ENCODE results near the gene CEL. TPM values are rescaled to one million over a fixed set of nuclear protein-coding genes. Genes with fewer than 3 reads are reported as not detected.

Gene CEL
- polyA plus RNA-seq, 3 donors = 2.8 to 3.8 (median 3.2) TPM

GRCh38 chr9:133113949-133114885, 52.4 kb downstream of the CEL start:
- no peak for DNase-seq (ENCODE audit: low read depth in 3 of 3, low spot score in 2 of 3)

- DNase-seq (ENCODE audit: low read depth in 3 of 3, low spot score in 2 of 3) = no peak
These were observed 53.3 kb downstream of the CEL start for GRCh38 chr9:133114886-133115603.

- no peak for DNase-seq (ENCODE audit: low read depth in 3 of 3, low spot score in 2 of 3)
These were observed 54.0 kb downstream of the CEL start for GRCh38 chr9:133115604-133116345.

- no peak for DNase-seq (ENCODE audit: low read depth in 3 of 3, low spot score in 2 of 3)
These were observed 54.8 kb downstream of the CEL start for GRCh38 chr9:133116346-133117231.

- DNase-seq (ENCODE audit: low read depth in 3 of 3, low spot score in 2 of 3) = no peak
These were observed 55.7 kb downstream of the CEL start for GRCh38 chr9:133117271-133118178.

- DNase-seq (ENCODE audit: low read depth in 3 of 3, low spot score in 2 of 3) = no peak
These were observed 56.4 kb downstream of the CEL start for GRCh38 chr9:133118179-133118520.

GRCh38 chr9:133118568-133118967, 56.8 kb downstream of the CEL start:
- DNase-seq (ENCODE audit: low read depth in 3 of 3, low spot score in 2 of 3) = no peak

GRCh38 chr9:133119103-133119845, 57.5 kb downstream of the CEL start:
- DNase-seq (ENCODE audit: low read depth in 3 of 3, low spot score in 2 of 3) = no peak

GRCh38 chr9:133119846-133120500, 58.2 kb downstream of the CEL start:
- DNase-seq (ENCODE audit: low read depth in 3 of 3, low spot score in 2 of 3) = no peak

- DNase-seq (ENCODE audit: low read depth in 3 of 3, low spot score in 2 of 3) = no peak
These were observed 58.9 kb downstream of the CEL start for GRCh38 chr9:133120501-133121197.

Other genes starting within 250 kb of the CEL start
- gene AK8, start 183.7 kb upstream of the CEL start, polyA plus RNA-seq (ENCODE audit: insufficient read length in 3 of 3) = 1 to 10 TPM; 3.2 to 3.8 (median 3.4) TPM
- 1 to 10 TPM; 8.4 to 9.3 (median 9.3) TPM for gene SPACA9, start 183.1 kb upstream of the CEL start, polyA plus RNA-seq (ENCODE audit: insufficient read length in 3 of 3)
- 10 to 100 TPM; 36.5 to 40.5 (median 38.5) TPM for gene TSC1, start 117.4 kb upstream of the CEL start, polyA plus RNA-seq (ENCODE audit: insufficient read length in 3 of 3)
- gene GFI1B, start 83.3 kb upstream of the CEL start, polyA plus RNA-seq (ENCODE audit: insufficient read length in 3 of 3) = 1 to 10 TPM in 1 of 3 donors, under 1 TPM in 2; 0.72 to 1.3 (median 0.92) TPM
- gene GTF3C5, start 31.0 kb upstream of the CEL start, polyA plus RNA-seq (ENCODE audit: insufficient read length in 3 of 3) = 10 to 100 TPM; 62.3 to 64.2 (median 64.1) TPM
- gene RALGDS, start 59.3 kb downstream of the CEL start, polyA plus RNA-seq (ENCODE audit: insufficient read length in 3 of 3) = 10 to 100 TPM; 32.3 to 32.7 (median 32.5) TPM
- gene GBGT1, start 101.9 kb downstream of the CEL start, polyA plus RNA-seq (ENCODE audit: insufficient read length in 3 of 3) = 1 to 10 TPM; 1.3 to 1.6 (median 1.6) TPM
- gene OBP2B, start 147.3 kb downstream of the CEL start, polyA plus RNA-seq (ENCODE audit: insufficient read length in 3 of 3) = under 1 TPM in 1 of 3 donors, not detected in 2; 0.64 TPM
- gene ABO, start 213.2 kb downstream of the CEL start, polyA plus RNA-seq (ENCODE audit: insufficient read length in 3 of 3) = 10 to 100 TPM in 2 of 3 donors, 1 to 10 TPM in 1; 6.8 to 19.5 (median 18.7) TPM